Lower lobe of right lung (tissue), 2 donors: ENCODE measurements around the gene PIK3AP1. TPM values are rescaled to one million over a fixed set of nuclear protein-coding genes. Genes with fewer than 3 reads are reported as not detected.

Experiments
- ATAC-seq, 2 donors: fragments of 200-7000 bp; cut with Tn5 transposase; one replicate each; pipeline ENCODE4 v1.9.1; 2020 to 2022; ENCODE audit warnings: mild to moderate bottlenecking in 2 of 2, moderate library complexity in 2 of 2
- DNase-seq: peaks from one replicate; pipeline ENCODE4 v3.0.0-alpha.2; 2020
- H3K27ac ChIP-seq: fragments of 200-600 bp; one replicate; pipeline ENCODE4 v1.8.0; 2022
- H3K27me3 ChIP-seq: fragments of 200-600 bp; one replicate; pipeline ENCODE4 v1.8.0; 2022; ENCODE audit warnings: low read depth
- H3K36me3 ChIP-seq: fragments of 200-600 bp; one replicate; pipeline ENCODE4 v1.8.0; 2022; ENCODE audit warnings: mild to moderate bottlenecking
- H3K4me1 ChIP-seq: fragments of 200-600 bp; one replicate; pipeline ENCODE4 v1.8.0; 2022
- H3K4me3 ChIP-seq: fragments of 200-600 bp; one replicate; pipeline ENCODE4 v1.8.0; 2022; ENCODE audit warnings: mild to moderate bottlenecking
- H3K9me3 ChIP-seq: fragments of 200-600 bp; one replicate; pipeline ENCODE4 v1.8.0; 2022
- intact Hi-C: fragments of 100-400 bp; cut with DNase I; formaldehyde crosslinking; loops from one replicate; pipeline ENCODE4 v1.11.0; 2022
- total RNA-seq: library from RNA; stranded (reverse); fragmentation: NEBNext Ultra II Directional; extraction: Animal tissue kit (Norgen Biotek cat#: 25700); gene quantifications from one replicate; pipeline ENCODE4 v1.2.1, GENCODE V29; 2021
- TF ChIP-seq, protein P1 (sequence below): fragments of 200-600 bp; IDR thresholded peaks from one replicate; pipeline ENCODE4 v1.8.0; 2022; ENCODE audit warnings: antibody characterized with exemption, mild to moderate bottlenecking
- donor health status: DM: no; HTN: yes; CAD: no; lungs with severe emphysema.

Gene PIK3AP1
- total RNA-seq, 1 donor from 2014 or later = 71.6 TPM

DNA sequence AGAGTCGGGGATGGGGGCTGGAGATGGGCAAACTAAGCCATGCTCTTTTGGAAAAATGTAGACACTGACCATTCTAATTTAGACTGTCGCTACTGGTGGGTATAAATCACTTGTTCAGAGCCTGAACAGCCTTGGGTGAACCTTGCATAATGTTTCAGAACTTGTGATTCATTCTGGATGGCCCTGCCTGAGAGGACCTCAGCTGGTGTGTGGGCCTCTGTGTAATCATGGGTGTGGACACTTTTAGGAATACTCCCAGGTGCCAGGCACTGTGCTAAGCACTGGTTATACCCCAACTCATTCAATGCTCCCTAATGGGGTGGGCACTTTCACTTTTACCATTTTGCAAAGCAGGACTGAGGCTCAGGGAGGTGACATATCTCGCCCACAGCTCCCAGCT, 106.7 kb downstream of the PIK3AP1 start:
- ATAC-seq (no peak), DNase-seq (no peak)
- intact Hi-C loops = no loop called here
- H3K4me1 ChIP-seq = peaks cover under 1% of the 10 kb centered on the region
- peaks cover 8% of the 10 kb centered on the region for H3K36me3 ChIP-seq
- H3K27me3 ChIP-seq = no peaks in the 10 kb centered on the region
- no peaks in the 10 kb centered on the region for H3K9me3 ChIP-seq
- no peak overlapping the region for H3K27ac ChIP-seq
- H3K4me3 ChIP-seq = no peak overlapping the region
- TF ChIP-seq, protein P1, sequence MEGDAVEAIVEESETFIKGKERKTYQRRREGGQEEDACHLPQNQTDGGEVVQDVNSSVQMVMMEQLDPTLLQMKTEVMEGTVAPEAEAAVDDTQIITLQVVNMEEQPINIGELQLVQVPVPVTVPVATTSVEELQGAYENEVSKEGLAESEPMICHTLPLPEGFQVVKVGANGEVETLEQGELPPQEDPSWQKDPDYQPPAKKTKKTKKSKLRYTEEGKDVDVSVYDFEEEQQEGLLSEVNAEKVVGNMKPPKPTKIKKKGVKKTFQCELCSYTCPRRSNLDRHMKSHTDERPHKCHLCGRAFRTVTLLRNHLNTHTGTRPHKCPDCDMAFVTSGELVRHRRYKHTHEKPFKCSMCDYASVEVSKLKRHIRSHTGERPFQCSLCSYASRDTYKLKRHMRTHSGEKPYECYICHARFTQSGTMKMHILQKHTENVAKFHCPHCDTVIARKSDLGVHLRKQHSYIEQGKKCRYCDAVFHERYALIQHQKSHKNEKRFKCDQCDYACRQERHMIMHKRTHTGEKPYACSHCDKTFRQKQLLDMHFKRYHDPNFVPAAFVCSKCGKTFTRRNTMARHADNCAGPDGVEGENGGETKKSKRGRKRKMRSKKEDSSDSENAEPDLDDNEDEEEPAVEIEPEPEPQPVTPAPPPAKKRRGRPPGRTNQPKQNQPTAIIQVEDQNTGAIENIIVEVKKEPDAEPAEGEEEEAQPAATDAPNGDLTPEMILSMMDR = no peak

DNA sequence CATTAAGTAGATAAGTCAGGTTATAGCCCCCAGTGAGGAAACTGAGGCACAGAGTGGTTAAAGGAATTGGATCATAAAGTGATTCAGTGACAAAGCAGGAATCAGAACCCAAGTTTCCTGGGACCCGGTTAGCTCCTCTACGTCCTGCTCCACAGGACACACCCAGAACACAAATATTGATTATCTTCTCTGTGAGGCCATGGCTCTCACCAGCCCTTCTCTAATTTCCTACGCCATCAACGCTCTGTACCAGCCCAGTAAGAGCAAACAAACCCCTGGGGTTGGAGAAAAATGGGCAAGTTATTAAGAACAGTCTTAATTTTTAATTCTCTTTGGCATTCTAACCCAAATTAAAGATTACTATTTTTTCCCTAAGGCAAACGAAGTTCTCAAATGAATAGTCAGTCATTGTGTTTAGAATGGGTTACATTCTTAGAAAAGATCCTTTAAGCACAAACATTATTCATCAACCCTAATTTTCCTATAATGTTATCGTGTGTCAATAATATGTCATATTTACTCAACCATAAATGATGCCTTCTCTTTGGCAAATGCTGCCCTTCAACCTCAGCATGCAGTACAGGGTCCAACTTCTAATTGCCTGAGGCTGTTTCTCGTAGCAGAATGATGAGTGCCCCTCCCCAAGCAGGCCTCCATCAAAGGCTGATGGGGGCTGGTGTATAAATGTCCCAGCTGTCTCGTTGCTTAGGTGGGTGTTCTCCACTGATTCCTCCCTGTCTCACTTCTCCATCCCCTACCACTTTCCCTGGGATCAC, 108.1 kb downstream of the PIK3AP1 start:
- H3K4me1 ChIP-seq = no peaks in the 10 kb centered on the region
- no peak overlapping the region for H3K4me3 ChIP-seq
- TF ChIP-seq, protein P1 = no peak
- no peaks in the 10 kb centered on the region for H3K9me3 ChIP-seq
- DNase-seq = no peak
- intact Hi-C loops = no loop called here
- ATAC-seq = no peak
- peaks cover 15% of the 10 kb centered on the region for H3K36me3 ChIP-seq
- no peaks in the 10 kb centered on the region for H3K27me3 ChIP-seq
- H3K27ac ChIP-seq = no peak overlapping the region

- TF ChIP-seq, protein P1 = no peak
- intact Hi-C loops = no loop called here
- DNase-seq (no peak), ATAC-seq (no peak)
- Histone ChIP-seq H3K27me3 (no peaks in the 10 kb centered on the region), H3K27ac (no peak overlapping the region), H3K4me3 (no peak overlapping the region), H3K9me3 (no peaks in the 10 kb centered on the region), H3K36me3 (peaks cover 8% of the 10 kb centered on the region), H3K4me1 (no peaks in the 10 kb centered on the region)
Observed at GRCh38 chr10:96610817-96611216, 109.5 kb downstream of the PIK3AP1 start.

GRCh38 chr10:96609510-96609909, 110.8 kb downstream of the PIK3AP1 start:
- Histone ChIP-seq H3K4me1 (no peaks in the 10 kb centered on the region), H3K36me3 (peaks cover 8% of the 10 kb centered on the region)

DNA sequence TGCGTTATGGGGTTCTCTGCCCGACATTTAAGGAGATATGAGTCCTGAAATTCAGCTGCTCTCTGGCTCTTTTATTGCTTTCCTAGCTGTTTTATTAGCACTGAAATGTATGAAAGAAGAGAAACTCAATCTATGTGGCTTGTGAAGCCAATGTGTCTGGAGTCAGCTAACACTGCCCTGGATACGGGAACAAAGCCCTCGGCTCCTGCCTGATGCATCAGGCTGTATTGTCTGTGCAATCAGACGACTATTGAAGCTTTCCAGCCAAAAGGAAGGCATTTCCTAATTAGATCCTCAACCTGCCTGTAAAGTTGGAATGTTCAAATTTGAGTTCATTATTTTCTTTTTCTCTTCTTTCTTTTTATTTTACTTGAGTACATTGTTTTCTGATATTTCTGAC, 111.5 kb downstream of the PIK3AP1 start:
- ATAC-seq = no peak
- DNase-seq = no peak
- Histone ChIP-seq H3K4me1 (no peaks in the 10 kb centered on the region), H3K27ac (no peak overlapping the region), H3K4me3 (no peak overlapping the region), H3K36me3 (peaks cover 8% of the 10 kb centered on the region), H3K9me3 (no peaks in the 10 kb centered on the region), H3K27me3 (no peaks in the 10 kb centered on the region)
- TF ChIP-seq, protein P1 = no peak
- intact Hi-C loops = no loop called here

More at GRCh38 chr10:96609510-96609909, 110.8 kb downstream of the PIK3AP1 start:
- no peaks in the 10 kb centered on the region for H3K27me3 ChIP-seq
- no peaks in the 10 kb centered on the region for H3K9me3 ChIP-seq
- TF ChIP-seq, protein P1 = no peak
- DNase-seq (no peak), ATAC-seq (no peak)
- no peak overlapping the region for H3K4me3 ChIP-seq
- intact Hi-C loops = no loop called here
- H3K27ac ChIP-seq = no peak overlapping the region
